HS-5 (cell line): ENCODE data around the gene CBX1.
"Not testable (repeated sequence)": the region's sequence is repeated elsewhere in the genome, so short reads cannot be mapped to it uniquely, and the experiment has no call there.

Experiments
- DNase-seq: peaks from one replicate; pipeline ENCODE4 v3.0.0-alpha.2; 2012; ENCODE audit warnings: low read depth

CBX1 gene

GRCh38 chr17:48123111-48123510, 21.8 kb upstream of the CBX1 start:
- DNase-seq: no peak

GRCh38 chr17:48122665-48123045, 21.4 kb upstream of the CBX1 start:
- no peak for DNase-seq

- no peak for DNase-seq
These were observed 20.8 kb upstream of the CBX1 start for GRCh38 chr17:48121923-48122664.

GRCh38 chr17:48113201-48113676, 12.0 kb upstream of the CBX1 start:
- DNase-seq: no peak

- no peak for DNase-seq
These were observed 10.6 kb upstream of the CBX1 start for GRCh38 chr17:48111937-48112241.

GRCh38 chr17:48110761-48111160, 9.5 kb upstream of the CBX1 start:
- DNase-seq: no peak

GRCh38 chr17:48107137-48108055, 6.1 kb upstream of the CBX1 start, which contains the start of gene SNX11:
Gene SNX11, plus strand, starts transcription at chr17:48107766. Its CDS starts 4,278 bp downstream, at chr17:48112044.
- peak; percentile 63 for DNase-seq

- no peak for DNase-seq
These were observed 5.5 kb upstream of the CBX1 start for GRCh38 chr17:48106802-48107136.

GRCh38 chr17:48104440-48104839, 3.2 kb upstream of the CBX1 start:
- DNase-seq: no peak

- DNase-seq: no peak
These were observed 1.8 kb upstream of the CBX1 start for GRCh38 chr17:48102798-48103715.

- no peak for DNase-seq
These were observed 919 bp upstream of the CBX1 start for GRCh38 chr17:48102043-48102750.

- DNase-seq: peak; percentile 66
These were observed 677 bp downstream of the CBX1 start for GRCh38 chr17:48100591-48101011.

- peak; percentile 58 for DNase-seq
These were observed 1.1 kb downstream of the CBX1 start for GRCh38 chr17:48100160-48100559.

GRCh38 chr17:48095611-48096010, 5.7 kb downstream of the CBX1 start:
- no peak for DNase-seq

- no peak for DNase-seq
These were observed 7.8 kb downstream of the CBX1 start for GRCh38 chr17:48093341-48094045.

- no peak for DNase-seq
These were observed 16.3 kb downstream of the CBX1 start for GRCh38 chr17:48084932-48085331.

GRCh38 chr17:48081858-48082257, 19.4 kb downstream of the CBX1 start:
- DNase-seq: no peak

GRCh38 chr17:48077152-48077551, 24.1 kb downstream of the CBX1 start:
- DNase-seq: not testable (repeated sequence)

- DNase-seq: peak; percentile 51
These were observed 26.8 kb downstream of the CBX1 start for GRCh38 chr17:48074322-48075081.

GRCh38 chr17:48073566-48074094, 27.6 kb downstream of the CBX1 start:
- DNase-seq: not testable (repeated sequence)
